GM10847 (cell line): ENCODE results near the gene AP5S1.

Experiments used
- POLR2A ChIP-seq: IDR thresholded peaks from 2 replicates; pipeline ENCODE4 v1.6.1; 2011; ENCODE audit not compliant: insufficient read length; ENCODE audit errors: extremely low read depth

Gene AP5S1

DNA sequence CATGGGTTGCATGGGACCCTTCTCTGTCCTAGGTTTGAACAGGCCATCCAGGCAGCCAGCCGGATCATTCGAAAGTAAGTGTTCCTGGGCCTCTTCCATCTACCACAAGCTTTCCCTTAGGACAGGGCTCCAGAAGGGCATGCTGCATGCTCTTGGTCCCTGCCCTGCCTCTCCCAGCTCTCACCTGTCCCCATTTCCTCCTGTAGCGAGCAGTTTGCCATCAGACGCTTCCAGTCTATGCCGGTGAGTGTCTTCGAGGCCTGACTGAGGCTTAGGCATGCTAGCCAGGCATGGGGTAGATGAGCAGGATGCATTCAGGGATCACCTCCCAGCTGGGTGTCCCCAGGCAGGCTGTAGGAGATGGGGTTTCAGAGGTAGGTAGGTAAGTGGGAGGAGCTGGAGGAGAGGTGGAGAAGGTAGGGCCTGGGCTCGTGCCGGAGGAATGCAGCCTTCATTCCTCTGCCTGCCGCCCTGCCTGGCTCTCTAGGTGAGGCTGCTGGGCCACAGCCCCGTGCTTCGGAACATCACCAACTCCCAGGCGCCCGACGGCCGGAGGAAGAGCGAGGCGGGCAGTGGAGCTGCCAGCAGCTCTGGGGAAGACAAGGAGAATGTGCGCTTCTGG, 20.0 kb upstream of the AP5S1 start:
- no peak for TF ChIP-seq POLR2A

DNA sequence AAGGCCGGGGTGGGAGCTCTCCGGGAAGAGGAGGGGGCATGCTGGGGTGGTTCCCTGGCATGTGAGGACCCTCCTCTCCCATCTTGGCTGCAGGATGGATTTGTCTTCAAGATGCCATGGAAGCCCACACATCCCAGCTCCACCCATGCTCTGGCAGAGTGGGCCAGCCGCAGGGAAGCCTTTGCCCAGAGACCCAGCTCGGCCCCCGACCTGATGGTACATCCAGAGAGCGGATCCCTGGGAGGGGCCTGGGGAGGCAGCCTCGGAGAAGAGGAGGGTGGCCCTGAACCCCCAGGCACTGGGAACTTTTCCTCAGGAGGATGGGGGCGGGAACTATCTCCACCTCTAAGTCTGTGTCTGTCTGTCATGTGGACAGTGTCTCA, 19.5 kb upstream of the AP5S1 start:
- TF ChIP-seq POLR2A = no peak

DNA sequence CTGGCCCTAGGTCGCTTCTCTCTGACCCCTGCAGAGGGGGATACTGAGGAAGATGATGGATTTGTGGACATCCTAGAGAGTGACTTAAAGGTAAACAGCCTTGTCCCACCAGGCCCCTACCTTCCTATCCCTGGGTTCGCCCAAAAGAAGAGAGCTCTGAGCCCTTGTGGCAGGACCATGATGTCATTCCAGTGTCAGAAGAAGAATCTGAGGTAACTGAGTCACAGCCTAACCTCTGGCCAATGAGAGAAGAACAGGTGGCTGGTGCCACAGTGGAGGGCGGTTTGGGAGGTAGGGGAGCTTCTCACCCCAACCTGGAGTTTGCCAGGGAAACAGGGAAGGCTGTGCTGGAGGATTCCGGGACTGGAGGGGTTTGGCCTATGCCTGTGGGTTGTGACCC, 19.0 kb upstream of the AP5S1 start:
- no peak for TF ChIP-seq POLR2A

DNA sequence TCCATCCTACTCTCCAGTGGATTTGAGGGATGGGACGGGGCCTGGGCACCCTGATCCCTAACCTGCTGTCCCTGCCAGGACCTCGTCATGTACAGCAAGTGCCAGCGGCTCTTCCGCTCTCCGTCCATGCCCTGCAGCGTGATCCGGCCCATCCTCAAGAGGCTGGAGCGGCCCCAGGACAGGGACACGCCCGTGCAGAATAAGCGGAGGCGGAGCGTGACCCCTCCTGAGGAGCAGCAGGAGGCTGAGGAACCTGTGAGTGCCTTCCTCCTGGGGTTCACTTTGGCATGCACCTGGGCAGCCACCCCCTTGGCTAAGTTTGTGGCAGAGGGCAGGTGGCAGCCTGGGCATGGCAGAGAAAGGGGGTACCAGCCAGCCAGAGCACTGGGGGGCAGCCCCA, 18.5 kb upstream of the AP5S1 start:
- TF ChIP-seq POLR2A = no peak

DNA sequence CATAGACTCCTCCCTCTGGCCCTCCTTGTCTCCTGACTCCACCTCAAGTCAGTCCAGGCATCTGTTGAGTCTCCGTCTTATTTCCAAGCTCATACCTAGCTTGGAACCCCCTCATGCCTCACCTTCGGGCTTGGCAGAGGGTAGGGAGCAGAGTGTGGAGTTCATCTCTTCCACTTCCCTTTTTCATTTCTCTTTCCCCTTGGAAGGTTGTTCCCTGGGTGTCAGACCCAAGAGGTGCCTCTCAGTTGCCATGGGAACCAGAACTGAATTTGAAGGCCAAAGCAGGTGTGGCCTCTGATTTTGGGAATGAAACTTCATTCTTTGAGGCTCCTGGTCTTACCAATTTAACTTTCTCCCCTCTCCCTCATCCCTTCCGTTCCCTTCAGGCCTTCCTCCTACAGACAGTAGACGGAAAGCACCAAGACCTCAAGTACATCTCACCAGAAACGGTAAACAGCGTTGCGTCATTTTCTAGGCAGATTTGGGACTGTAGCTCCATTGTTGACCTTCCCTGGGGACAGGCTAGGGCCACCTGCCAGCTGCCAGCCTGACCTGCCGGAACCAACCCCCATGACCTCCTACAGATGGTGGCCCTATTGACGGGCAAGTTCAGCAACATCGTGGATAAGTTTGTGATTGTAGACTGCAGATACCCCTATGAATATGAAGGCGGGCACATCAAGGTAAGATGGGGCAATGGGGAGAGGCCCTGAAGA, 17.7 kb upstream of the AP5S1 start:
- TF ChIP-seq POLR2A = no peak

DNA sequence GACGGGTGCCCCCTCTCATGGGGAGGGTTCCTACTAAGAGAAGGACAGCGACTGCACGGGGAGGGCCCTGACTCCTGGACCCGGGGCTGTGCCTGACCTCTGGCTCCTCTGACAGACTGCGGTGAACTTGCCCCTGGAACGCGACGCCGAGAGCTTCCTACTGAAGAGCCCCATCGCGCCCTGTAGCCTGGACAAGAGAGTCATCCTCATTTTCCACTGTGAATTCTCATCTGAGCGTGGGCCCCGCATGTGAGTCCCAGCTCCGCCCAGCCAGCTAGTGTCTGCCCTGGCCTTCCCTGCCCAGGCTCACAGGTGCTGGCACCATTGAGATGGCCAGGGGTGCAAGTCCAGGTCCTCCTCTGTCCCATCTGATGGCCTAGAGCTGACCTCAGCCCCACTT, 17.1 kb upstream of the AP5S1 start:
- no peak for TF ChIP-seq POLR2A

DNA sequence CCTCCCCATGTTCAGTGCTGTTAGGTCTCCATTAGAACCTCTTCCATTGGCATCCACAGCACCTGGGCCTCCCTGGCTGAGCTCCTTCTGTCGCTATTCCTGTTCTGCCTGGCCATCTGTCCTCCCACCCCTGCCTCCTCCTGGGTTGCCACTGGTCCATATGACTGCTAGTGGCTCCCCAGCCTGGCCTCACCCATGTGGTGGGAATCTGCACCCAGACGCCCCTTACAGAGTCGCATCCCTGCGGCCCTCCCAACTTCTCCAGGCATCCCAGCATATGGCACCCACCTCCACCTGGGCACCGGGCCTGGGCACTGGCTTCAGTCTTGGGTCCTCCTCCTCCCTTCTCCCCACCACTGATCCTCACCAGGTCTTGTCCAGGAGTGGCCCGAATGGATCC, 16.5 kb upstream of the AP5S1 start:
- TF ChIP-seq POLR2A = no peak

DNA sequence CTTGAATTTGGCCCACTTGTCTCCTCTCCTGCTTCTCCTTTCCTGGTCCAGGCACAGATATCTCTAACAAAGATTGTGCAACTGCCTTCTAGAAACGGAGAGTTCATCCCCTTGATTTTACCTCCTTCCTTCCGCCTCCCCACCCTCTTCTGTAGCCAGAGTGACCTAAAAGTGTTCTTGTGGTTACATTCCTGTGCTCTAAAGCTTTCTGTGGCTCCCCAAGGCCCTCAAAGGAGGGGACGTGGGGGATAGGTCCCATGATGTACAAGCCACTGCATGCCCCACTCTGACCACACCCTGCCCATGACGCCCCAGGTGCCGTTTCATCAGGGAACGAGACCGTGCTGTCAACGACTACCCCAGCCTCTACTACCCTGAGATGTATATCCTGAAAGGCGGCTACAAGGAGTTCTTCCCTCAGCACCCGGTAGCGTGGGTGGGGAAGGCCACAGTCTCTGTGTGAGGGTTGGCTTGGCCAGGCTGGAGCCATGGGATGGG, 16.0 kb upstream of the AP5S1 start:
- no peak for TF ChIP-seq POLR2A

DNA sequence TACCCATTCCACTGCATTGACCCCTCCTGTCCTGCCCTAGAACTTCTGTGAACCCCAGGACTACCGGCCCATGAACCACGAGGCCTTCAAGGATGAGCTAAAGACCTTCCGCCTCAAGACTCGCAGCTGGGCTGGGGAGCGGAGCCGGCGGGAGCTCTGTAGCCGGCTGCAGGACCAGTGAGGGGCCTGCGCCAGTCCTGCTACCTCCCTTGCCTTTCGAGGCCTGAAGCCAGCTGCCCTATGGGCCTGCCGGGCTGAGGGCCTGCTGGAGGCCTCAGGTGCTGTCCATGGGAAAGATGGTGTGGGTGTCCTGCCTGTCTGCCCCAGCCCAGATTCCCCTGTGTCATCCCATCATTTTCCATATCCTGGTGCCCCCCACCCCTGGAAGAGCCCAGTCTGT, 15.6 kb upstream of the AP5S1 start:
- no peak for TF ChIP-seq POLR2A

DNA sequence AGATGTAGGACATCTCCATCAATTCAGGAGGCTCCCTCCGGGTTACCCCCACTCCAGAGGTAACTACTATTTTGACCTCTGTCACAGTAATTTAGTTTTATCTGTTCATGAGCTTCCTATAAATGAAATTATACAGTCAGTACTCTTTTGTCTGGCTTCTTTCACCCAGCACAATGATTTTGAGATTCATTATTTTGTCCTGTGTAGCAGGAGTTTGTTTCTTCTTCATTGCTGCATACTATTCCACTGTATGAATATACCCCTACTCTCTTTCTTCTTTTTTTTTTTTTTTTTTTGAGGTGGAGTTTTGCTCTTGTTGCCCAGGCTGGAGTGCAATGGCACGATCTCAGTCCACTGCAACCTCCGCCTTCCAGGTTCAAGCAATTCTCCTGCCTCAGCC, 11.8 kb upstream of the AP5S1 start:
- no peak for TF ChIP-seq POLR2A

DNA sequence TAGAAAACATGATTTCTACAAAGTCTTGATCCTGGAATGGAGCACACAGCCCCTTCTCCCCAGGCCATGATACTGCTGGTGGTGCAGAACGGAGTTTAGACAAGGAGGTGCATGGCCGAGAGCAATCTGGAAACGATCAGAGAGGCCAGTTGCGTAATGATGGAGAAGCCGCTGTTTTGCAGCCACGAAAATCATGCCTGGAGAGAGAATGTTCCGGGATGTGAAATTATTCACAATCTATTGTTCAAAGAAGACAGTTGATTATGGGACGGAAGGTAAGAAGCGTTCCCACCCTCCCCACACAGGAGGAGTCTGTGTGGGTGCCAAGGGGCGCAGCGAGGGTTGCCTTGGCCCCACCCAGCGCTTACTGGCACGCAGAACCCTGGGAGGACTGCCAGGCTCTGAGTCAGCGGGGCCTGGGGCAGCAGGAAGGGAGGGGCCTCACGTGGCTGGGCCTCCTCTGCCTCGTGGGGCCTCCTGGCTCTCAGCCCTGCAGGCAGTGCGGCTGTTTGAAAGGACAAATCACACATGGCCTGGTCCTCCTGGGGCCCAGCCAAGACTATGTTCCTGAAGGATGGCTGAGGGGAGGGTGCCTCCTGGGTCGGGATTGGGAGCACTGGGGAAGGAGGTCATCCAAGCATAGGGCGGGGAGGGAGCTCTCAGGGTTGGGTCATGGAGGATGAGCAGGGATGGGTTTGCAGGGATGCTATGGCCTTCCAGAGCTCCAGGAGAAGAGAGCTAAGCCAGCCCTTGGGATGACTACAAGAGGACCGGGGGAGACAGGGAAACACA, 8.7 kb upstream of the AP5S1 start:
- no peak for TF ChIP-seq POLR2A

DNA sequence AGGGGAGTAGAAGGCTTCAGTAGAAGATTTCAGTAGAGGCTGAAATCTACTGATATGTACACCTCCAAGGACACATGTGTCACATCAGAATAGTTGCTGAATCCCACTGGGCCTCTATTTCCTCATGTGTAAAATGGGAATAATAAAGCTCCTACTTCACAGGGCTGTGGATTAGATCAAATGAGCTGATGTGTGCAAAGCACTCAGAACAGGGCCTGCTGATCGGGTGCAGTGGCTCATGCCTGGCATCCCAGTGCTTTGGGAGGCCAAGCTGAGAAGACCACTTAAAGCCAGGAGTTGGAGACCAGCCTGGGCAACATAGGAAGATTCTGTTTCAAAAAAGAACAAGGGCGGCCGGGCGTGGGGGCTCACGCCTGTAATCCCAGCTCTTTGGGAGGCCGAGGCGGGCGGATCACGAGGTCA, 8.1 kb upstream of the AP5S1 start:
- no peak for TF ChIP-seq POLR2A

DNA sequence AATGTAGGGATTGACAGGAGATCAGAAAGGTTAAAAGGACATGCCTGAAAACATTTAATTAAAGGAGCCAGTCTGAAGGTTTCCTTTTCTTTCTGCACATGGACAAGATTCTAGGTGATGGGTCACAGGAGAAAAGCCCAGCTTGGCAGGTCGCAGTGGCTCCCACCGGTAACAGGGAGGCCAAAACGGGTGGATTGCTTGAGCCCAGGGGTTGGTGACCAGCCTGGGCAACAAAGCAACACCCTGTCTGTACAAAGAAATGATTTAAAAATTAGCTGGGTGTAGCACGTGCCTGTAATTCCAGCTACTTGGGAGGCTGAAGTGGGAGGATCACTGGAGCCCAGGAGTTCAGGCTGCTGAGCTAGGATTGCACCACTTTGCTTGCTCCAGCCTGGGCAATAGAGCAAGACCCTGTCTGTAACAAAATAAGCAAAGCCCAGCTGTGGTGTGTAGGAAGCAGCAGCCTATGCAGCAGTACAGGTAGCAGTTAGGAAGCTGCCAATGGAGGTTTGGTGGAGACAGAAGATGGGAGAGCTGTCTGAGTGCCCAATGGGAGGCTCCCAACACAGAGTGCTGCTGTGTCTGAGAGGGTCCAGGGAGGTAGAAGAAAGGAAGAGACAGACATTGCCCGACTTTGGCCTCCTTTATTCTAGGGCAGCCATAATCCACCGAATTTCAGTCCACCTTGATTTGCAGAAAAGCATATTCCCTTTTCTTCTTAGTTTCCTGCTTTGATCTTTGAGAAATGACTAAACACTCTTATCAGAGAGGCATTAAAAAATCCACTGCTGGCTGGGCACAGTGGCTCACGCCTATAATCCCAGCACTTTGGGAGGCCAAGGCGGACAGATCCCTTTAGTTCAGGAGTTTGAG, 7.1 kb upstream of the AP5S1 start:
- TF ChIP-seq POLR2A = no peak

DNA sequence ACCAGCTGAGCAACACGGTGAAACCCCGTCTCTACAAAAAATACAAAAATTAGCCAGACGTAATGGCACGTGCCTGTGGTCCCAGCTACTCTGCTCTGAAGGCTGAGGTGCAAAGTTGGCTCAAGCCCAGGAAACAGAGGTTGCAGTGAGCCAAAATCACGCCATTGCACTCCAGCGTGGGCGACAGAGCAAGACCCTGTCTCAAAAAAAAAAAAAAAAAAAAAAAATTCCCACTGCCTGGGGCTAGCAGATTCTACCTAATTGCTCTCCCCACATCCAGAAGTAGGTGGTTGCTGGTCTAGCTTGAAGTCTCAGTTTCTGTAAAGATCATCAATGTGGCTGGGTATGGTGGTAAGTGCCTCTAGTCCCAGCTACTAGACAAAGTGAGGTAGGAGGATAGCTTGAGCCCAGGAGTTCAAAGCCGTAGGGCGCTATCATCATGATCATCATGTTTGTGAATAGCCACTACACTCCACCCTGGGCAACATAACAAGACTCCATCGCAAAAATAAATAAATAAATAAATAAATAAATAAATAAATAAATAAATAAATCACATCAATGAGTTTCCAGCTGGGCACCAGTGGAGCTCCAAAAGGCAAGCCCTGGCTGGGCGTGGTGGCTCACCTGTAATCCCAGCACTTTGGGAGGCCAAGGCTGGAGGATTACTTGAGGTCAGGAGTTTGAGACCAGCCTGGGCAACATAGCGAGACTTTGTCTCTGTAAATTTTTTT, 6.3 kb upstream of the AP5S1 start:
- TF ChIP-seq POLR2A = no peak
